Smooth muscle cell of the coronary artery (primary cell): ENCODE results near the gene TMEM59L. TPM values are rescaled to one million over a fixed set of nuclear protein-coding genes. Genes with fewer than 3 reads are reported as not detected.

Source experiments
- total RNA-seq: library from RNA; depleted of rRNA; stranded (reverse); fragments of >200 nt; gene quantifications from 2 replicates; pipeline ENCODE4 v1.2.3, GENCODE V29; 2014; ENCODE audit warnings: low replicate concordance

Gene TMEM59L
- 0.23 and 0.98 TPM in 2 replicates for total RNA-seq

GRCh38 chr19:18612772-18613588 is at the start of gene TMEM59L:
TSS of gene TMEM59L (plus strand) at chr19:18612870. CDS start at chr19:18612959, 89 bp downstream.

DNA sequence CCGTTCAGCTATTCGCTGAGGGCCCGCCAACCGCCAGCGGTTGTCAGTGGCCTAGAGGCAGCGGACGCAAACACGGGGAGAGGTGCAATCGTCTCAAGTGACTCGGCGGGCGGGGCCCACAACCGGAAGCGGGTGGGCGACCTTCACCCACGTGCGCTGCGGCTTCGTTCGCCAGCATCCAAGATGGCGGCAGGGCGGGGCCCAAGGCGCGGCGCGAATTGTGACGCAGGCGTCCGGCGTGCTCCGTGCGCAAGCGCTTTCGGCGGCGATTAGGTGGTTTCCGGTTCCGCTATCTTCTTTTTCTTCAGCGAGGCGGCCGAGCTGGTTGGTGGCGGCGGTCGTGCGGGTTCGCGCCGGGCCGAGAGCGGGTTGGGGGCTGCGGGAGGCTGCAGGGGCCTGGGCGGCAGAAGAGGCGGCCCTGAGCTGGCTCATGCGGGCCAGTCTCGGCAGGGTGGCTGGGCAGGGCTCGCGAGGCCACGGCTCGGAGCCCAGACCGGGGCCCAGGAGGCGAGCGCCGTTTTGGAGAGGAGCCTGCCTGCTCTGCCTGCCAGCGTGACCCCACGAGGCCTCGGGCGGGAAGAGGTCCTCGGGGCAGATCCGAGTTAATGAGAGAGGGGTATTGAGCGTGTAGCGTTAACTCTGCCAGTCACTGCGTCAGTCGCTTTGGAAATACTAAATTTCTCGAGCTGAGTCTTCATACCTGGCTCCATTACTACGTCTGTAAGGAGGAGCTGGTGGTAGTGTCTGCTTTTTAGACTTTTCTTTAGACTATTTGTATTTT is 40.9 kb upstream of the TMEM59L start, which contains the start of gene UBA52:
Gene UBA52, plus strand, starts transcription at position 294 of the 781 bp plus-strand sequence. CDS start 1,444 bp downstream, outside the sequence.

DNA sequence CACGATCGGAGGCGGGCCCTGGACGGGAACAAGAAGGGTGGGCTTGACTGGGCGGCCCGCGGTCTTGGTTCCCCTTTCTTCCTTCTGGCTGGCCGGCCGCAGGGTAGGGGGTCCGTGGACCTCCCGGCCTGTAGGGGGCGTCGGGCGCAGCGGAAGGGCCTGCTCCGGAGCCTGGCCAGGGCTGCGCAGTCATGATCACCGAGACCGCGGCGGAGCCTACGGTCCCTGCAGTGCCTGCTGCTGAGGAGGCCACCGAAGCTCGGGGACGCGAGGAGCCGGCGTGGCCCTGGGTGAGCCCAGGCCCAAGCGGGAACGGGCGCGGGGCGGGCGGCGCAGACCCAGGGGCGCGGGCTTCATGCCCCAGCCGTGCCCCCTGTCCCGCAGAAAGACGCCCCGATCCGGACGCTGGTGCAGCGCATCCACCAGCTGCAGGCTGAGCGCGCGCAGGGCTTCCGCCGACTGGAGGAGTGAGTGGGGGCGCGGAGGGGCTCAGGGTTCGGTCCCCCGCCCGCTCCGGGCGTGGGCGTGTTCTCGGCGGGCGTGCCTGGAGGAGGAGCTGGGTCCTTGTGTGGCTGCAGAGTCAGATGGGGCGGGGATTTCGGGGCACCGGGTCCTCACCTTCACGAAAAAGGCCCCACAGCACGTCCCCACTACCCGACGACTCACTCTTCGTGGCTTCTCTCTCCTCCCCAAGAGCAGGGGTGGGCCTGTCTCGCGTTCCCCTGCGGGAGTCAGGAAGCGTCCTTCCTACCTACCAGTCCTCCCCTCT is 23.9 kb upstream of the TMEM59L start, which contains the start of gene REX1BD:
Gene REX1BD, plus strand, starts transcription at position 188 of the 769 bp plus-strand sequence. Its CDS starts 4 bp downstream, at position 192.

DNA sequence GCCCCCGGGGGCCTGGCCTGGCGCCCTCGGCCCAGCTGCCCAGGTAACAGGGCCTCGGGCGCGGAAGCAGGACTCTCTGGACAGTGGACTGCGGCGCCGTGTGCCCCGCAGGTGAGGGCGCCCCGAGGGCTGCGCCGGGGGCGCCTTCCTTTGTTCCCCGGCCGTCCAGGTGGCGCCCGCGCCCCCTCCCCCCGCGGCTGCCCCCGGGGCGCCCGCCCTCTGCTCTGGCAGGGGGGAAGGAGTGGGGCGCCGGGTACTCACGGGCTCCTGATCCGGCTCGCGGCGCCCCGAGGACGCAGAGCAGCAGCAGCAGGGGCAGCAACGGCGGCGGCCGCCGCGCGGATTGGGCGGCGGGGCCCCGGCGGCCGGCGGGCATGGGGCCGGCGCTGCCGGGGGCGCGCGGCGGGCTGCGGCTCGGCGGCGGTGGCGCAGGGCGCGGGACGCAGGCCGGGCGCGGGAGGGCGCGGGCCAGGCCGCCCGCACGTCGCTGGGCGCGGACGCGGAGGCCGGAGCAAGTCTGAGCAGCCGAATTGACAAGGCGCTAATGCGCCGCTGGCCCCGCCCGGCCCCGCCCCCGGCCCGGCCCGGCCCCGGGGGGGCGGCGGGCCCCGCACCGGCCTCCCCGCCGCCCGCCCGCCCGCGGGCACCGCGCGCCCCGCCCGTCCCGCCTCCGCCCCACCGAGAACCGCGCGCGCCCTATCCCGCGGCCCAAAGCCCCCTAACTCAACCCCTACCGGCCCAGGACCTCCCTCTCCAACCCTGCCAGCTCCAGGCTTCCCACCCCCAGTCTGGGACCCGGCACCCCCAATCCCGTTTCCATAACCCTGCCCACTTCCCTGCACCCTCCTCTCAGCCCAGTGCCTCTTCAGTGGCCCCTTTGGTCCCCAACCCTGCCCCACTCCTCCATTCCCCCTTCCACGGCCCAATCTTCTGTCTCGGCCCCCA is 6.1 kb upstream of the TMEM59L start, which contains the start of gene CRLF1:
Gene CRLF1, minus strand, starts transcription at position 519 of the 945 bp plus-strand sequence. Its CDS starts 143 bp downstream, at position 376.

GRCh38 chr19:18636969-18637629 is 24.4 kb downstream of the TMEM59L start, which contains the start of gene KLHL26:
TSS of gene KLHL26 (plus strand) at chr19:18637028. CDS start at chr19:18637055, 27 bp downstream.

Other genes with a start within 250 kb of the TMEM59L start
- gene GDF15, start 226.7 kb upstream of the TMEM59L start, total RNA-seq, result 17.9 and 53.0 TPM in 2 replicates
- gene LRRC25, start 215.2 kb upstream of the TMEM59L start, total RNA-seq, result under 0.01 TPM in 1 of 2 replicates, not detected in the other
- gene SSBP4, start 193.5 kb upstream of the TMEM59L start, total RNA-seq, result 36.4 and 41.5 TPM in 2 replicates
- gene ISYNA1, start 174.7 kb upstream of the TMEM59L start, total RNA-seq, result 5.6 and 36.9 TPM in 2 replicates
- 11.6 and 18.1 TPM in 2 replicates for gene ELL, start 90.8 kb upstream of the TMEM59L start, total RNA-seq
- 236 and 376 TPM in 2 replicates for gene FKBP8, start 69.3 kb upstream of the TMEM59L start, total RNA-seq
- gene KXD1, start 55.0 kb upstream of the TMEM59L start, total RNA-seq, result 44.7 and 69.2 TPM in 2 replicates
- 1,109 and 1,287 TPM in 2 replicates for gene UBA52, start 41.0 kb upstream of the TMEM59L start, total RNA-seq
- 58.5 and 69.9 TPM in 2 replicates for gene REX1BD, start 24.1 kb upstream of the TMEM59L start, total RNA-seq
- 13.8 and 14.7 TPM in 2 replicates for gene CRLF1, start 6.1 kb upstream of the TMEM59L start, total RNA-seq
- gene KLHL26, start 24.2 kb downstream of the TMEM59L start, total RNA-seq, result 10.2 and 19.4 TPM in 2 replicates
- gene CRTC1, start 70.8 kb downstream of the TMEM59L start, total RNA-seq, result 1.1 and 1.7 TPM in 2 replicates
- gene COMP, start 178.4 kb downstream of the TMEM59L start, total RNA-seq, result 0.23 and 2.0 TPM in 2 replicates
- gene UPF1, start 219.1 kb downstream of the TMEM59L start, total RNA-seq, result 59.2 and 62.8 TPM in 2 replicates